Activated CD4-positive, alpha-beta T cell treated with anti-CD3 and anti-CD28 coated beads, Interleukin-2, amount 10 ng/mL, durations not matched to agents 24 days and 14 days (primary cell): Measurements from ENCODE around the gene PFKL. TPM values are rescaled to one million over a fixed set of nuclear protein-coding genes. Genes with fewer than 3 reads are reported as not detected.
"Not testable (repeated sequence)": the region's sequence is repeated elsewhere in the genome, so short reads cannot be mapped to it uniquely, and the experiment has no call there.

ENCODE experiments used
- DNase-seq: peaks from one replicate; pipeline ENCODE4 v3.0.0; 2022
- H3K27ac Mint-ChIP-seq: one replicate; pipeline ENCODE4 v1.8.0; 2022; ENCODE audit warnings: mild to moderate bottlenecking, mixed read lengths
- H3K27me3 Mint-ChIP-seq: one replicate; pipeline ENCODE4 v1.8.0; 2022; ENCODE audit warnings: mixed read lengths
- H3K36me3 Mint-ChIP-seq: one replicate; pipeline ENCODE4 v1.8.0; 2022; ENCODE audit warnings: low read depth, mild to moderate bottlenecking, mixed read lengths
- H3K4me1 Mint-ChIP-seq: one replicate; pipeline ENCODE4 v1.8.0; 2021; ENCODE audit warnings: mixed read lengths
- H3K4me3 Mint-ChIP-seq: one replicate; pipeline ENCODE4 v1.8.0; 2022; ENCODE audit warnings: mild to moderate bottlenecking, moderate library complexity, mixed read lengths
- H3K9me3 Mint-ChIP-seq: one replicate; pipeline ENCODE4 v1.8.0; 2021; ENCODE audit warnings: mixed read lengths
- intact Hi-C: fragments of 100-400 bp; cut with micrococcal nuclease; formaldehyde crosslinking; loops from one replicate; pipeline ENCODE4 v1.15.1; 2023
- total RNA-seq: library from RNA; stranded (reverse); gene quantifications from 2 replicates; pipeline ENCODE4 v1.2.3, GENCODE V29; 2022

Gene PFKL
- total RNA-seq, 1 donor from 2014 or later: 157 TPM

- intact Hi-C loops: loop anchor here (5.0 kb wide), 2 partner anchors 42 to 283 kb away; partner anchors contain the start of genes CFAP410 and TRAPPC10
- peak overlapping the region; percentile 67 for H3K27ac Mint-ChIP-seq
- no peaks in the 10 kb centered on the region for H3K27me3 Mint-ChIP-seq
- no peaks in the 10 kb centered on the region for H3K36me3 Mint-ChIP-seq
- H3K4me3 Mint-ChIP-seq: no peak overlapping the region
- H3K9me3 Mint-ChIP-seq: no peaks in the 10 kb centered on the region
- H3K4me1 Mint-ChIP-seq: peaks cover 22% of the 10 kb centered on the region
- no peak for DNase-seq
Measured at GRCh38 chr21:44295646-44296045, 4.2 kb upstream of the PFKL start.

DNA sequence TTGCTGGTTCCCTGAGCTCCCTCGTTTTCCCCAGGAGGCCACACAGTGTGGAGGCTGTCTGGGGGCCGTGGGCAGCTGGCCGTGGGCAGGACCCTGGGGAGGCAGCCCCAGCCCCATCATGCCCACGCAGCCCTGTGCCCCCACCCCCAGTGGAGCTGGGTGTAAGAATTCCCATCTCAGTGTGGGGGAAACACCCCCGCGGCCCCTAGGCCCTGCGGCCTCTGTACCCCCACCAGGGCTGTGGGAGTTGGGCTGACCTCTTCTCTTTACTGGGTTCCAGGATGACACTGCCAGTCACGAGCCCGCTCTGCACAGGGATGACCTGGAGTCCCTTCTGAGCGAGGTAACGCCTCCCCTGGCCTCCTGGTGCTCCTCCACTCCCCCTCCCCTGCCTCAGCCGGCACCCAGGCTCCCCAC lies 3.7 kb upstream of the PFKL start:
- Mint-ChIP-seq H3K27me3 (no peaks in the 10 kb centered on the region), H3K4me1 (peaks cover 26% of the 10 kb centered on the region), H3K9me3 (no peaks in the 10 kb centered on the region), H3K4me3 (no peak overlapping the region), H3K27ac (no peak overlapping the region), H3K36me3 (no peaks in the 10 kb centered on the region)
- intact Hi-C loops: loop anchor here (5.0 kb wide), 2 partner anchors 41 to 284 kb away; partner anchors contain the start of genes CFAP410 and TRAPPC10
- no peak for DNase-seq

DNA sequence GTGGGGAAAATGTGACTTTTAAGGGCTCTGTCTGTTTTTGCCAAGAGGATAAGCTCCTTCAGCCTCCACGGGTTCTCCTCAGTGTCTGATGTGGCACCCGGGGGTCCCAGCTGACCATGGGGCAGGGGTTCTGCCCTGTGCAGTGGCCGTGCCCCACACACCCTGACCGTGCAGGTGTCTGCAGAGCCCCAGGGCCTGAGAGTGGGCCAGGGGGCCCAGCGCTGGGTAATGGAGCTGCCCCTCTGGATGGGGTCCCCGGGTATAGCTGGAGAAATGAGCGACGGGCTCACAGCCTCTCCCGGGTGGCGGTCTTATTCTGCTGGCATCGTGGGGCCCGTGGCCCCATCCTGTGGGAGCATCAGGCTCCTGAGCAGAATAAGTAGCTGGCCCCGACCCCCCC lies 2.9 kb upstream of the PFKL start:
- H3K36me3 Mint-ChIP-seq: no peaks in the 10 kb centered on the region
- intact Hi-C loops: loop anchor here (5.0 kb wide), 2 partner anchors 40 to 285 kb away; partner anchors contain the start of genes CFAP410 and TRAPPC10
- H3K9me3 Mint-ChIP-seq: no peaks in the 10 kb centered on the region
- DNase-seq: no peak
- H3K4me1 Mint-ChIP-seq: peaks cover 27% of the 10 kb centered on the region
- no peak overlapping the region for H3K27ac Mint-ChIP-seq
- H3K4me3 Mint-ChIP-seq: no peak overlapping the region
- no peaks in the 10 kb centered on the region for H3K27me3 Mint-ChIP-seq

DNA sequence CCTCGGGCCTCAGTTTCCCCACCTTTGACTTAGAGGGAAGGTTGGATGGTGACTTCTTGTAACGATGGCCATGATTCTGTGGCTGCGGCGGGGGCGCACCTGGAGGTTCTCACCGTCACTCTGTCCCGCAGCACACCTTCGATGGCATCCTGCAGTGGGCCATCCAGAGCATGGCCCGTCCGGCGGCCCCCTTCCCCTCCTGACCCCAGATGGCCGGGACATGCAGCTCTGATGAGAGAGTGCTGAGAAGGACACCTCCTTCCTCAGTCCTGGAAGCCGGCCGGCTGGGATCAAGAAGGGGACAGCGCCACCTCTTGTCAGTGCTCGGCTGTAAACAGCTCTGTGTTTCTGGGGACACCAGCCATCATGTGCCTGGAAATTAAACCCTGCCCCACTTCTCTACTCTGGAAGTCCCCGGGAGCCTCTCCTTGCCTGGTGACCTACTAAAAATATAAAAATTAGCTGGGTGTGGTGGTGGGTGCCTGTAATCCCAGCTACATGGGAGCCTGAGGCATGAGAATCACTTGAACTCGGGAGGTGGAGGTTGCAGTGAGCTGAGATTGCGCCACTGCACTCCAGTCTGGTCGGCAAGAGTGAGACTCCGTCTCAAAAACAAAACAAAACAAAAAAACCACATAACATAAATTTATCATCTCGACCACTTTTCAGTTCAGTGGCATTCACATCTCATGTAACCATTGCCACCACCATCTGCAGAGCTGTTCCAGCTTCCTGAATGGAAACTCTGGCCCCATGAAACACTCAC lies 2.1 kb upstream of the PFKL start:
- intact Hi-C loops: loop anchor here (5.0 kb wide), 2 partner anchors 40 to 285 kb away; partner anchors contain the start of genes CFAP410 and TRAPPC10
- peak overlapping the region; percentile 51 for H3K4me3 Mint-ChIP-seq
- peaks cover 34% of the 10 kb centered on the region for H3K4me1 Mint-ChIP-seq
- DNase-seq: peak; percentile 93
- no peaks in the 10 kb centered on the region for H3K27me3 Mint-ChIP-seq
- no peaks in the 10 kb centered on the region for H3K9me3 Mint-ChIP-seq
- no peaks in the 10 kb centered on the region for H3K36me3 Mint-ChIP-seq
- H3K27ac Mint-ChIP-seq: peak overlapping the region; percentile 85

DNA sequence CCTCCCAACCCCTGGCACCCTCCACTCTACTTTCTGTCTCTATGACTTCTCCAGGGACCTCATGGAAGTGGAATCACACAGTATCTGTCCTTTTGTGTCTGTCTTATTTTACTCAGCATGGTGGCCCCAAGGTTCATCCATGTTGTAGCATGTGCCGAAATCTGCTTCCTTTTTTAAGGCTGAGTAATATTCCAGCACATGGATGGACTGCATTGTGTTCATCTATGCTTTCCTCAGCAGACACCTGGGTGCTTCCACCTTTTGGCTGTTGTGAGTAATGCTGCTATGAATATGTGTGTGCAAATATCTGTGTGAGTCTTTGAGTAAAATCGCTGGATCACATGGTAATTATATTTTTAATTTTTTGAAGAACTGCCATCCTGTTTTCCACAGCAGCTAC lies 1.6 kb upstream of the PFKL start:
- peak; percentile 69 for DNase-seq
- peak overlapping the region; percentile 85 for H3K27ac Mint-ChIP-seq
- peaks cover under 1% of the 10 kb centered on the region for H3K36me3 Mint-ChIP-seq
- H3K4me3 Mint-ChIP-seq: peak overlapping the region; percentile 51
- no peaks in the 10 kb centered on the region for H3K9me3 Mint-ChIP-seq
- intact Hi-C loops: loop anchor here (5.0 kb wide), 2 partner anchors 39 to 286 kb away; partner anchors contain the start of genes CFAP410 and TRAPPC10
- no peaks in the 10 kb centered on the region for H3K27me3 Mint-ChIP-seq
- peaks cover 35% of the 10 kb centered on the region for H3K4me1 Mint-ChIP-seq

DNA sequence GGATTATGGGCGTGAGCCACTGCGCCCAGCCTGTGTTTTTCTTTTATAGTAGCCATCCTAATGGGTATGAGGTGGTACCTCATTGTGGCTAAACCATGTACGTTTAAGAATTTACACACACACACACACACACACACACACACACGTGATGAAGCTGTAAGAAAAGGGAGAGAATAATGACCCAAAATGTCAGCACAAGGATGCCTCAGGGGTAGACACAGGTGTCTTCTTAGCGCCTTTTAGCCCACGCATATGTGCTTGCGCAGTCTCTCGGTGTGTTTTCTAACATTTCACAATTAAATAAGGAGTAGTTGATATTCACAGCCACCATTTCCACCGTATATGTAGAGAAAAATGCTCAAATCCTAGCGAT lies 782 bp upstream of the PFKL start:
- H3K27ac Mint-ChIP-seq: peak overlapping the region; percentile 98
- no peak for DNase-seq
- no peaks in the 10 kb centered on the region for H3K27me3 Mint-ChIP-seq
- peaks cover 3% of the 10 kb centered on the region for H3K36me3 Mint-ChIP-seq
- intact Hi-C loops: loop anchor here (5.0 kb wide), 2 partner anchors 38 to 287 kb away; partner anchors contain the start of genes CFAP410 and TRAPPC10
- H3K9me3 Mint-ChIP-seq: no peaks in the 10 kb centered on the region
- peak overlapping the region; percentile 91 for H3K4me3 Mint-ChIP-seq
- peaks cover 39% of the 10 kb centered on the region for H3K4me1 Mint-ChIP-seq

GRCh38 chr21:44300262-44300959 lies 558 bp downstream of the PFKL start:
- DNase-seq: peak; percentile 93
- no peaks in the 10 kb centered on the region for H3K9me3 Mint-ChIP-seq
- peak overlapping the region; percentile 83 for H3K27ac Mint-ChIP-seq
- intact Hi-C loops: no loop called here
- peak overlapping the region; percentile 90 for H3K4me3 Mint-ChIP-seq
- H3K4me1 Mint-ChIP-seq: peaks cover 39% of the 10 kb centered on the region
- H3K27me3 Mint-ChIP-seq: no peaks in the 10 kb centered on the region
- peaks cover 6% of the 10 kb centered on the region for H3K36me3 Mint-ChIP-seq

DNA sequence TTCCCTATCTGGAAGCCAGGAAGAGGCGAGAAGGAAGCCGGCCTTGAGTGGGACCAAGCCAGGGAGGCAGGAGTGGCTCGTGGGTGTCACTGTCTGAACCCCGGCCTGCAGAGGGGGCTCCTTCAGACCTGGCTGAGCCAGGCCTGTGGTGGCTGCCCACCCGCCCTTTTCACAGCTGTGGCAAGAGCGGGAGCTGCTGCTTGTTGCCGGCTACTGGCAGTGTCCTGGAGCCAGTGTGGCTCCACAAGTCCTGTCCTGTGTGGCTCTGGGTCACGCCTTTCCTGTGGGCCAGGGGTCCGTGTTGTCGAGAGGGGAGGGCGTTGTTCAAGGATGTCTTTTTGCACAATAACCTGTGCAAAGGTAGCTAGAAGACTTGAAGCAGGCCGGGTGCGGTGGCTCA lies 1.3 kb downstream of the PFKL start:
- intact Hi-C loops: no loop called here
- Mint-ChIP-seq H3K27me3 (no peaks in the 10 kb centered on the region), H3K4me3 (peak overlapping the region; percentile 90), H3K27ac (peak overlapping the region; percentile 83), H3K36me3 (peaks cover 6% of the 10 kb centered on the region), H3K4me1 (peaks cover 39% of the 10 kb centered on the region), H3K9me3 (no peaks in the 10 kb centered on the region)
- DNase-seq: no peak

GRCh38 chr21:44301961-44302406 lies 2.1 kb downstream of the PFKL start:
- H3K4me3 Mint-ChIP-seq: peak overlapping the region; percentile 62
- H3K4me1 Mint-ChIP-seq: peaks cover 39% of the 10 kb centered on the region
- H3K9me3 Mint-ChIP-seq: no peaks in the 10 kb centered on the region
- intact Hi-C loops: no loop called here
- peaks cover 10% of the 10 kb centered on the region for H3K36me3 Mint-ChIP-seq
- no peaks in the 10 kb centered on the region for H3K27me3 Mint-ChIP-seq
- DNase-seq: no peak
- peak overlapping the region; percentile 29 for H3K27ac Mint-ChIP-seq

- Mint-ChIP-seq H3K27ac (peak overlapping the region; percentile 11), H3K4me1 (peaks cover 37% of the 10 kb centered on the region), H3K4me3 (peak overlapping the region; percentile 62), H3K36me3 (peaks cover 16% of the 10 kb centered on the region)
- intact Hi-C loops, H3K9me3 Mint-ChIP-seq, H3K27me3 Mint-ChIP-seq: not testable (repeated sequence)
- DNase-seq: peak; percentile 68
Measured at GRCh38 chr21:44302573-44303401, 2.9 kb downstream of the PFKL start.

- H3K9me3 Mint-ChIP-seq: no peaks in the 10 kb centered on the region
- no peaks in the 10 kb centered on the region for H3K27me3 Mint-ChIP-seq
- no peak for DNase-seq
- peak overlapping the region; percentile 67 for H3K4me3 Mint-ChIP-seq
- peaks cover 22% of the 10 kb centered on the region for H3K36me3 Mint-ChIP-seq
- peak overlapping the region; percentile 56 for H3K27ac Mint-ChIP-seq
- intact Hi-C loops: no loop called here
- peaks cover 33% of the 10 kb centered on the region for H3K4me1 Mint-ChIP-seq
Measured at GRCh38 chr21:44303490-44303981, 3.7 kb downstream of the PFKL start.

DNA sequence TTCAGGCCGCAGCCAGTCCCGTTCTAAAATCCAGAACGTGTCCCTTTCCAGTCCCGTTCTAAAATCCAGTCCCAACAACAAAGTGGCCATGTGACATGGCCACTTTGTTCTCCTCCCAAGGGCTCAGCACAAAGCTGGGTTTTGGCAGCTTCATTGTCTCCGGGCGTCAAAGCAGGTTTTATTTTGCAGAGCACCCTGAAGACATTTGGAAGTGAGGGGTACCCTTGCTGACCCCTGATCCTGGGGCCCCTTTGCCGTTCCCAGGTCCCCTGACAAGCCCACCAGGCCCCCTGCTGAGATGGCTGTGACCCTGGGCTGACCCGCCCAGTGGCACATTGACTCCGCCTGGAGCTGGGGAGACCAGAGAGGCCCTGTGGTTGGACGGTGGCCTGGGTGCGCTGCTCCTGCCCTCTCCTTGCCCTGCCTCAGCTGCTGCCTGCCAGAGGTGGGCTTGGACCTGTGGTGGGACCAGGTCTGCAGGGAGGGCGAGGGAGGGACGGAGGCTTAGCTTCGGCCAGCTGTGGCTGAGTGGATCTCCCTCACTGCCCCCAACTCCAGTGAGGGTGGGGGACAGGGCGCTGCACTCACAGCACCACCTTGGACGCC lies 4.3 kb downstream of the PFKL start:
- intact Hi-C loops: no loop called here
- no peak overlapping the region for H3K4me3 Mint-ChIP-seq
- no peaks in the 10 kb centered on the region for H3K27me3 Mint-ChIP-seq
- H3K4me1 Mint-ChIP-seq: peaks cover 30% of the 10 kb centered on the region
- DNase-seq: no peak
- no peaks in the 10 kb centered on the region for H3K9me3 Mint-ChIP-seq
- no peak overlapping the region for H3K27ac Mint-ChIP-seq
- peaks cover 22% of the 10 kb centered on the region for H3K36me3 Mint-ChIP-seq

DNA sequence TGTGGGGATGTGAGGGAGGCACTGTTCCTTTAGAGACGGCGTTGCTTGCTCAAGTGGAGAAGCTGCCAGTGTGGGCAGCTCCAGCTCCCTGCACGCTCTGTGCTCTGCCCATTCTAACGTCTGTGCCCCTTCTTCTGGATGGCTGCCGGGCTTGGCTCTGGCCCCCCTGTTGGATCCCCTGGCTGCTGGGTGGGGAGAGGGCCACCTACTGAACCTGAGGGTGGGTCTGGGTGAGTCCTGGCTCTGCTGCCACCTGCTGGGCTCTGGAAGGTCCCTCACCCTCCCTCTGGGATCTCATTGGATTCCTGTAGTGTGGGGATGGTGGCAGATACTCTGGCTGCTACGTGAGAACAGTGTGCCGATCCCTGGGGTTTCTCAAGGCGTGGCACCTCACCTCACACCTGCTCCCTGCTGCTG lies 5.0 kb downstream of the PFKL start:
- no peaks in the 10 kb centered on the region for H3K27me3 Mint-ChIP-seq
- H3K9me3 Mint-ChIP-seq: no peaks in the 10 kb centered on the region
- H3K4me1 Mint-ChIP-seq: peaks cover 27% of the 10 kb centered on the region
- DNase-seq: peak; percentile 82
- peak overlapping the region; percentile 78 for H3K27ac Mint-ChIP-seq
- peak overlapping the region; percentile 26 for H3K4me3 Mint-ChIP-seq
- intact Hi-C loops: no loop called here
- H3K36me3 Mint-ChIP-seq: peaks cover 22% of the 10 kb centered on the region
